Measurements from ENCODE around the gene TRPM6. TPM values are rescaled to one million over a fixed set of nuclear protein-coding genes. Genes with fewer than 3 reads are reported as not detected.

TRPM6 gene
- total RNA-seq, 1 donor, result under 0.01 TPM

DNA sequence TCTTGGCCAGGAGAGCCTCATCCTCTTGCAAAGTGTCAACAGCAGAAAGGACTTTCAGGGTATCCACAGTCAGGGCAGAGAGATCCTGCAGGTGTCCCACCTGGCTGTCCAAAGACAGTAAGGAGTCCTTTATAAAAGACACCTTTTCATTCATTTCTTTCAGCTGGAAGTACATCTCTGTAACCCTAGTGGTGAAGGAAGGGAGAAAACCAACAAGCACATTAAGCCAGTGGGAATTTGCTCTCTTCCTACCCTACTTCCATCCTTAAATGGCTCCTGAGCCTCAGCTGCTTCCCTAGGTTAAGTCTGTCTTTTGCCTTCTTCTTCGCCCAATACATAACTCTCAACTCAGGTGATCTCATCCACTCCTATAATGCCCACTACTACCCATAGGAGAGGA, 124.8 kb downstream of the TRPM6 start:
- Histone ChIP-seq H3K4me1 (ENCODE audit: insufficient read depth, low read length) (peaks cover 11% of the 10 kb centered on the region), H3K36me3 (ENCODE audit: insufficient read depth, low read length) (no peaks in the 10 kb centered on the region), H3K4me2 (ENCODE audit: insufficient read depth, low read length) (no peak overlapping the region), H2AFZ (ENCODE audit: low read length) (no peak overlapping the region), H3K27me3 (ENCODE audit: insufficient read depth, low read length) (no peaks in the 10 kb centered on the region), H3K9me3 (ENCODE audit: low read depth, low read length) (no peaks in the 10 kb centered on the region), H4K20me1 (ENCODE audit: insufficient read depth, low read length) (no peaks in the 10 kb centered on the region), H3K4me3 (ENCODE audit: insufficient read depth, low read length) (no peak overlapping the region), H3K27ac (ENCODE audit: low read depth, low read length) (no peak overlapping the region), H3K79me2 (ENCODE audit: insufficient read depth, low read length) (no peaks in the 10 kb centered on the region)
- TF ChIP-seq, protein P1, sequence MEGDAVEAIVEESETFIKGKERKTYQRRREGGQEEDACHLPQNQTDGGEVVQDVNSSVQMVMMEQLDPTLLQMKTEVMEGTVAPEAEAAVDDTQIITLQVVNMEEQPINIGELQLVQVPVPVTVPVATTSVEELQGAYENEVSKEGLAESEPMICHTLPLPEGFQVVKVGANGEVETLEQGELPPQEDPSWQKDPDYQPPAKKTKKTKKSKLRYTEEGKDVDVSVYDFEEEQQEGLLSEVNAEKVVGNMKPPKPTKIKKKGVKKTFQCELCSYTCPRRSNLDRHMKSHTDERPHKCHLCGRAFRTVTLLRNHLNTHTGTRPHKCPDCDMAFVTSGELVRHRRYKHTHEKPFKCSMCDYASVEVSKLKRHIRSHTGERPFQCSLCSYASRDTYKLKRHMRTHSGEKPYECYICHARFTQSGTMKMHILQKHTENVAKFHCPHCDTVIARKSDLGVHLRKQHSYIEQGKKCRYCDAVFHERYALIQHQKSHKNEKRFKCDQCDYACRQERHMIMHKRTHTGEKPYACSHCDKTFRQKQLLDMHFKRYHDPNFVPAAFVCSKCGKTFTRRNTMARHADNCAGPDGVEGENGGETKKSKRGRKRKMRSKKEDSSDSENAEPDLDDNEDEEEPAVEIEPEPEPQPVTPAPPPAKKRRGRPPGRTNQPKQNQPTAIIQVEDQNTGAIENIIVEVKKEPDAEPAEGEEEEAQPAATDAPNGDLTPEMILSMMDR (IDR thresholded peaks at IDR 0.05; ENCODE audit: extremely low read depth, low read depth, low read length), result no peak
- DNase-seq (ENCODE audit: insufficient read length, low spot score, missing footprints), result no peak

- no peaks in the 10 kb centered on the region for H3K79me2 ChIP-seq (ENCODE audit: insufficient read depth, low read length)
- H3K4me2 ChIP-seq (ENCODE audit: insufficient read depth, low read length), result peak overlapping the region; percentile 7
- no peaks in the 10 kb centered on the region for H3K36me3 ChIP-seq (ENCODE audit: insufficient read depth, low read length)
- H3K4me1 ChIP-seq (ENCODE audit: insufficient read depth, low read length), result peaks cover 11% of the 10 kb centered on the region
- TF ChIP-seq, protein P1 (IDR thresholded peaks at IDR 0.05; ENCODE audit: extremely low read depth, low read depth, low read length), result no peak
- H3K27me3 ChIP-seq (ENCODE audit: insufficient read depth, low read length), result no peaks in the 10 kb centered on the region
- H3K27ac ChIP-seq (ENCODE audit: low read depth, low read length), result peak overlapping the region; percentile 67
- no peaks in the 10 kb centered on the region for H3K9me3 ChIP-seq (ENCODE audit: low read depth, low read length)
- no peak overlapping the region for H3K4me3 ChIP-seq (ENCODE audit: insufficient read depth, low read length)
- no peaks in the 10 kb centered on the region for H4K20me1 ChIP-seq (ENCODE audit: insufficient read depth, low read length)
- no peak for DNase-seq (ENCODE audit: insufficient read length, low spot score, missing footprints)
- no peak overlapping the region for H2AFZ ChIP-seq (ENCODE audit: low read length)
Observed at GRCh38 chr9:74760031-74760700, 127.6 kb downstream of the TRPM6 start.

GRCh38 chr9:74755999-74756398, 131.7 kb downstream of the TRPM6 start:
- H2AFZ ChIP-seq (ENCODE audit: low read length), result no peak overlapping the region
- H3K27ac ChIP-seq (ENCODE audit: low read depth, low read length), result no peak overlapping the region
- no peaks in the 10 kb centered on the region for H3K79me2 ChIP-seq (ENCODE audit: insufficient read depth, low read length)
- no peak overlapping the region for H3K4me3 ChIP-seq (ENCODE audit: insufficient read depth, low read length)
- H3K4me1 ChIP-seq (ENCODE audit: insufficient read depth, low read length), result peaks cover 9% of the 10 kb centered on the region
- DNase-seq (ENCODE audit: insufficient read length, low spot score, missing footprints), result no peak
- no peaks in the 10 kb centered on the region for H3K36me3 ChIP-seq (ENCODE audit: insufficient read depth, low read length)
- no peaks in the 10 kb centered on the region for H3K9me3 ChIP-seq (ENCODE audit: low read depth, low read length)
- H3K27me3 ChIP-seq (ENCODE audit: insufficient read depth, low read length), result no peaks in the 10 kb centered on the region
- H4K20me1 ChIP-seq (ENCODE audit: insufficient read depth, low read length), result no peaks in the 10 kb centered on the region
- TF ChIP-seq, protein P1 (IDR thresholded peaks at IDR 0.05; ENCODE audit: extremely low read depth, low read depth, low read length), result no peak
- H3K4me2 ChIP-seq (ENCODE audit: insufficient read depth, low read length), result no peak overlapping the region

DNA sequence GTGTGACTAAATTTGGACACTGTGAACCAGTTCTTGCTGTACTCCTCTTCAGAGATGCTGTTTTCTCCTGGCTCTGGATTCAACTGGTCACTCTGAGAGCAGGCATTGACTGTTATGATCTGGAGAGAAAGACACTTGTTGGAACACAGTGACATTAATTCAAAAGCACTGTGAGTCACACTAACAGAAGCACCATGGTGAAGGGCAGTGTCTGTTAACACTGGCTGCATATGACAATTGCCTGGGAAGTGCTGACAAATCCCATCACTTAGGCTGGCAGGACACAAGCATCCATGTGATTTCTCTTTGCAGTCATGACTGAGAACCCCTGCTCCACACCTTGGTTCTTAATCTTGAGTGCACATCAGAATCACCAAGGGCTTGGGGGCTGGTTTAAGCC, 132.4 kb downstream of the TRPM6 start:
- Histone ChIP-seq H3K36me3 (ENCODE audit: insufficient read depth, low read length) (no peaks in the 10 kb centered on the region), H3K4me1 (ENCODE audit: insufficient read depth, low read length) (peaks cover 4% of the 10 kb centered on the region), H3K27ac (ENCODE audit: low read depth, low read length) (no peak overlapping the region), H3K9me3 (ENCODE audit: low read depth, low read length) (no peaks in the 10 kb centered on the region), H3K4me3 (ENCODE audit: insufficient read depth, low read length) (no peak overlapping the region), H2AFZ (ENCODE audit: low read length) (no peak overlapping the region), H3K27me3 (ENCODE audit: insufficient read depth, low read length) (no peaks in the 10 kb centered on the region), H3K79me2 (ENCODE audit: insufficient read depth, low read length) (no peaks in the 10 kb centered on the region), H3K4me2 (ENCODE audit: insufficient read depth, low read length) (no peak overlapping the region), H4K20me1 (ENCODE audit: insufficient read depth, low read length) (no peaks in the 10 kb centered on the region)
- no peak for DNase-seq (ENCODE audit: insufficient read length, low spot score, missing footprints)
- TF ChIP-seq, protein P1 (IDR thresholded peaks at IDR 0.05; ENCODE audit: extremely low read depth, low read depth, low read length), result no peak

All from osteoblast (primary cell).